HL-60 (cell line): ENCODE data around the gene TXNL4B.

Source experiments
- DNase-seq, 2 experiments: peaks; one replicate each; pipeline ENCODE4 v3.0.0-alpha.2; 2010 to 2020; ENCODE audit warnings: low read depth in 1 of 2, low spot score in 1 of 2
- H3K27ac ChIP-seq: fragments of 250-450 bp; sonication (Bioruptor Pico); replicated peaks from 2 replicates; pipeline ENCODE4 v1.5.1; 2020; ENCODE audit warnings: mild to moderate bottlenecking, moderate library complexity
- H3K27me3 ChIP-seq: fragments of 250-450 bp; sonication (Bioruptor Pico); 2 replicates; pipeline ENCODE4 v1.5.1; 2021; ENCODE audit warnings: mild to moderate bottlenecking, moderate library complexity; ENCODE audit not compliant: insufficient read depth, poor library complexity, severe bottlenecking
- H3K4me3 ChIP-seq: replicated peaks from 2 replicates; pipeline ENCODE4 v1.5.1; 2011; ENCODE audit warnings: mild to moderate bottlenecking, control low read depth, low read length; ENCODE audit not compliant: insufficient read depth
- CTCF ChIP-seq: IDR thresholded peaks from one replicate; pipeline ENCODE4 v1.5.1; 2011; ENCODE audit warnings: low read length, control low read depth, inconsistent platforms; ENCODE audit not compliant: insufficient read depth
- GABPA ChIP-seq: IDR thresholded peaks from 2 replicates; pipeline ENCODE4 v1.6.1; 2012; ENCODE audit warnings: low read depth
- POLR2AphosphoS5 ChIP-seq: IDR thresholded peaks from 2 replicates; pipeline ENCODE4 v1.6.1; 2012; ENCODE audit warnings: low read depth
- REST ChIP-seq: IDR thresholded peaks from 2 replicates; pipeline ENCODE4 v1.6.1; 2012; ENCODE audit warnings: low read depth; ENCODE audit not compliant: insufficient replicate concordance
- SPI1 ChIP-seq: IDR thresholded peaks from 2 replicates; pipeline ENCODE4 v1.6.1; 2012; ENCODE audit warnings: low read depth, mild to moderate bottlenecking, borderline replicate concordance

The TXNL4B gene

GRCh38 chr16:72137380-72138063 lies 44.1 kb upstream of the TXNL4B start:
- Histone ChIP-seq H3K4me3 (no peak overlapping the region), H3K27ac (no peak overlapping the region), H3K27me3 (no peaks in the 10 kb centered on the region)
- TF ChIP-seq GABPA (no peak), SPI1 (no peak), CTCF (no peak), REST (no peak), POLR2AphosphoS5 (no peak)
- no peak for DNase-seq

GRCh38 chr16:72134507-72134906 lies 41.1 kb upstream of the TXNL4B start:
- Histone ChIP-seq H3K27ac (no peak overlapping the region), H3K27me3 (no peaks in the 10 kb centered on the region), H3K4me3 (no peak overlapping the region)
- TF ChIP-seq GABPA (no peak), POLR2AphosphoS5 (no peak), CTCF (no peak), REST (no peak), SPI1 (no peak)
- DNase-seq, result no peak

- Histone ChIP-seq H3K27ac (no peak overlapping the region), H3K27me3 (no peaks in the 10 kb centered on the region), H3K4me3 (no peak overlapping the region)
- DNase-seq, result no peak
- TF ChIP-seq GABPA (no peak), CTCF (no peak), REST (no peak), SPI1 (no peak), POLR2AphosphoS5 (no peak)
Observed at GRCh38 chr16:72132726-72133125, 39.3 kb upstream of the TXNL4B start.
